HepG2 (cell line): ENCODE results near the gene ECD. TPM values are rescaled to one million over a fixed set of nuclear protein-coding genes. Genes with fewer than 3 reads are reported as not detected.

Source experiments
- GABPB1 ChIP-seq: IDR thresholded peaks from 2 replicates; pipeline ENCODE4 v1.6.1; 2016; ENCODE audit warnings: mild to moderate bottlenecking, missing genetic modification reagents, moderate library complexity, missing compliant biosample characterization
- GTF2F1 ChIP-seq: fragments of 150-350 bp; IDR thresholded peaks from 2 replicates; pipeline ENCODE4 v1.6.1; 2014; ENCODE audit warnings: low read length
- HNF4G ChIP-seq, 2 experiments: sonication (generic) in 1 of 2; formaldehyde crosslinking in 1 of 2; IDR thresholded peaks; 2 replicates each; pipeline versions ENCODE4 v1.4.0 to v1.6.1; 2011 to 2020; ENCODE audit warnings: borderline replicate concordance in 2 of 2, low read depth in 2 of 2, mild to moderate bottlenecking in 2 of 2, low read length in 1 of 2, missing genetic modification reagents in 1 of 2, moderate library complexity in 1 of 2
- KDM2A ChIP-seq: sonication (generic); formaldehyde crosslinking; IDR thresholded peaks from 2 replicates; pipeline ENCODE4 v1.4.0; 2020; ENCODE audit warnings: low read depth, missing genetic modification reagents, borderline replicate concordance
- PHF21A ChIP-seq: sonication (generic); formaldehyde crosslinking; IDR thresholded peaks from 2 replicates; pipeline ENCODE4 v1.5.0; 2020; ENCODE audit warnings: mild to moderate bottlenecking, missing genetic modification reagents
- RBAK ChIP-seq: sonication (generic); formaldehyde crosslinking; IDR thresholded peaks from 2 replicates; pipeline ENCODE4 v1.5.1; 2020; ENCODE audit warnings: mild to moderate bottlenecking, missing genetic modification reagents
- XRCC5 ChIP-seq: fragments of 200-400 bp; formaldehyde crosslinking; optimal IDR thresholded peaks from 2 replicates; pipeline ENCODE3; 2017; ENCODE audit warnings: mild to moderate bottlenecking, low read length
- ZNF20 ChIP-seq: sonication (generic); formaldehyde crosslinking; IDR thresholded peaks from 2 replicates; pipeline ENCODE4 v1.4.0; 2020; ENCODE audit warnings: mild to moderate bottlenecking, moderate library complexity, missing genetic modification reagents
- ZNF616 ChIP-seq: sonication (generic); formaldehyde crosslinking; IDR thresholded peaks from 2 replicates; pipeline ENCODE4 v1.5.0; 2020; ENCODE audit warnings: low read depth, mild to moderate bottlenecking, missing genetic modification reagents
- ZNF749 ChIP-seq: sonication (generic); formaldehyde crosslinking; IDR thresholded peaks from 2 replicates; pipeline ENCODE4 v1.8.0; 2022; ENCODE audit warnings: mild to moderate bottlenecking, missing genetic modification reagents, moderate library complexity, borderline replicate concordance
- polyA plus RNA-seq, 8 experiments: library from polyadenylated mRNA; depleted of rRNA in 3 of 8; stranded (reverse) in 7 of 8; unstranded in 1 of 8; fragments of >200 nt; fragmentation: Illumina TruSeq in 4 of 8; extraction: Trizol in 4 of 8; gene quantifications; 2 replicates each; pipeline versions ENCODE4 v1.2.1 to v1.2.3, GENCODE V29; 2011 to 2016; ENCODE audit warnings: low read depth in 4 of 8, missing spikeins in 1 of 8, mixed read lengths in 1 of 8; ENCODE audit not compliant: insufficient read depth in 1 of 8
- total RNA-seq, 5 experiments: library from RNA; depleted of rRNA; stranded (reverse); fragments of >200 nt; fragmentation: Illumina TruSeq; extraction: Trizol; gene quantifications; 2 replicates each; pipeline ENCODE4 v1.2.3, GENCODE V29; 2016; ENCODE audit warnings: low read depth in 1 of 5
- TF ChIP-seq, protein P1 (sequence below): sonication (generic); formaldehyde crosslinking; IDR thresholded peaks from 2 replicates; pipeline ENCODE4 v1.5.0; 2020; ENCODE audit warnings: missing genetic modification reagents
- TF ChIP-seq, protein P2 (sequence below): sonication (generic); formaldehyde crosslinking; IDR thresholded peaks from 2 replicates; pipeline ENCODE4 v1.4.0; 2020; ENCODE audit warnings: mild to moderate bottlenecking, missing genetic modification reagents, borderline replicate concordance
- TF ChIP-seq, protein P3 (sequence below): sonication (generic); formaldehyde crosslinking; IDR thresholded peaks from 2 replicates; pipeline ENCODE4 v1.4.0; 2020; ENCODE audit warnings: mild to moderate bottlenecking, missing genetic modification reagents
- TF ChIP-seq, protein P4 (sequence below): IDR thresholded peaks from 2 replicates; pipeline ENCODE4 v1.6.1; 2016; ENCODE audit warnings: mild to moderate bottlenecking
- TF ChIP-seq, protein P5 (sequence below): fragments of 450-650 bp; IDR thresholded peaks from 2 replicates; pipeline ENCODE4 v1.6.1; 2017

Gene ECD
- total and polyA plus RNA-seq, 2 of the 13 experiments (the other 11 are each of a cell fraction or from before 2014, with no cell fraction given), result 21.5 to 27.6 TPM

DNA sequence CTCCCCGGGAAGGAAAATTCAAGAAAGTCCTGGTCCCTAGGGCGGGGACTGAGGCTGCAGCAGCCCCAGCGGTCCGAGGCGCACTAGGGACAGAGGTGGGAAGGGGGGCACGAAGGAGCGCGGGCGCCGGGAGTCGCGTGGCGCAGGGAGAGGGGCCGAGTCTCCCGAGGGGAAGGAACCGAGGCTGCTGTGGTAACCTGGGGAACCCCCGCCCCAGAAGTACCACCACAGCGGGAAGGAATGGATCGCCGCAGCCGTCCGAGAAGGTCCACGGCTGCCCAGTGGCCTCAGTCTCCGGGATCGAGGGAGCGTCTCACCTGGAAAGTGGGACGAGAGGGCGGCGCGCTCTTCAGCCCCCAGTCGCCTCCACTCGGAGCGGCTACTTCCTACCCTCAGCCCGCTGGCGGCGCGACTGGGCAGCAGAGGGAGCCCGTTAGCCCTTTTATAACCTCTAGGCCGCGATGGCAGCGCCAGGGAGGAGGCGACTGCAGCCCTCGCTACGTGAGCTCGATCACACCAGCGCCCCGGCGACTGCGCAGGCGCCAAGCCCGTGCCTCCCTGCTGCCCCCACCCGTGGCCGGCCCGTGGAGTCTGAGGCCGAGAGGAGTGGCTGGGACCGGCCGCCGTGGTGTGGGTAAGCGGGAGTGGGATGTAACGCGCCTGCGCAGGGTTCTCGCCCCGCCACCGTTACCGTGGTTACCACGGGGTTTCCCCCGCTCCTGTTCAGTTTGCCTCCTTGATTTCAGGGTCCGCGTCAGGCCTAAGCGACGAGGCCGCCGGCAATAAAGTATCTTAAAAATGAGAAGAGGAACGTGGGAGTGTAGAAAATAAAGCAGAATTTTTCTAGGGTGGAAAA is 71.1 kb downstream of the ECD start, which contains the start of gene P4HA1 (continued):
- TF ChIP-seq, protein P1, sequence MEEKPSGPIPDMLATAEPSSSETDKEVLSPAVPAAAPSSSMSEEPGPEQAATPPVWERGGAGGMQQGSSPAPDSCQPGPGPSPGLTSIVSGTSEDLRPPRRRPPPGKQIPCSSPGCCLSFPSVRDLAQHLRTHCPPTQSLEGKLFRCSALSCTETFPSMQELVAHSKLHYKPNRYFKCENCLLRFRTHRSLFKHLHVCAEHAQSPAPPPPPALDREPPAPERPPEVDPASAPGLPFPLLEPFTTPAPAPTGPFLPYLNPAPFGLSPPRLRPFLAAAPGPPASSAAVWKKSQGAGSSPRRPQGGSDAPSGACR (CRISPR knock-in tag), result peak; percentile 24
- TF ChIP-seq, protein P2, sequence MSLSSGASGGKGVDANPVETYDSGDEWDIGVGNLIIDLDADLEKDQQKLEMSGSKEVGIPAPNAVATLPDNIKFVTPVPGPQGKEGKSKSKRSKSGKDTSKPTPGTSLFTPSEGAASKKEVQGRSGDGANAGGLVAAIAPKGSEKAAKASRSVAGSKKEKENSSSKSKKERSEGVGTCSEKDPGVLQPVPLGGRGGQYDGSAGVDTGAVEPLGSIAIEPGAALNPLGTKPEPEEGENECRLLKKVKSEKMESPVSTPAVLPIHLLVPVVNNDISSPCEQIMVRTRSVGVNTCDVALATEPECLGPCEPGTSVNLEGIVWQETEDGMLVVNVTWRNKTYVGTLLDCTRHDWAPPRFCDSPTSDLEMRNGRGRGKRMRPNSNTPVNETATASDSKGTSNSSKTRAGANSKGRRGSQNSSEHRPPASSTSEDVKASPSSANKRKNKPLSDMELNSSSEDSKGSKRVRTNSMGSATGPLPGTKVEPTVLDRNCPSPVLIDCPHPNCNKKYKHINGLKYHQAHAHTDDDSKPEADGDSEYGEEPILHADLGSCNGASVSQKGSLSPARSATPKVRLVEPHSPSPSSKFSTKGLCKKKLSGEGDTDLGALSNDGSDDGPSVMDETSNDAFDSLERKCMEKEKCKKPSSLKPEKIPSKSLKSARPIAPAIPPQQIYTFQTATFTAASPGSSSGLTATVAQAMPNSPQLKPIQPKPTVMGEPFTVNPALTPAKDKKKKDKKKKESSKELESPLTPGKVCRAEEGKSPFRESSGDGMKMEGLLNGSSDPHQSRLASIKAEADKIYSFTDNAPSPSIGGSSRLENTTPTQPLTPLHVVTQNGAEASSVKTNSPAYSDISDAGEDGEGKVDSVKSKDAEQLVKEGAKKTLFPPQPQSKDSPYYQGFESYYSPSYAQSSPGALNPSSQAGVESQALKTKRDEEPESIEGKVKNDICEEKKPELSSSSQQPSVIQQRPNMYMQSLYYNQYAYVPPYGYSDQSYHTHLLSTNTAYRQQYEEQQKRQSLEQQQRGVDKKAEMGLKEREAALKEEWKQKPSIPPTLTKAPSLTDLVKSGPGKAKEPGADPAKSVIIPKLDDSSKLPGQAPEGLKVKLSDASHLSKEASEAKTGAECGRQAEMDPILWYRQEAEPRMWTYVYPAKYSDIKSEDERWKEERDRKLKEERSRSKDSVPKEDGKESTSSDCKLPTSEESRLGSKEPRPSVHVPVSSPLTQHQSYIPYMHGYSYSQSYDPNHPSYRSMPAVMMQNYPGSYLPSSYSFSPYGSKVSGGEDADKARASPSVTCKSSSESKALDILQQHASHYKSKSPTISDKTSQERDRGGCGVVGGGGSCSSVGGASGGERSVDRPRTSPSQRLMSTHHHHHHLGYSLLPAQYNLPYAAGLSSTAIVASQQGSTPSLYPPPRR (CRISPR knock-in tag), result peak; percentile 63; the same call in 1 of the 2 replicates
- peak; percentile 76 for TF ChIP-seq GABPB1 (CRISPR knock-in tag)
- peak; percentile 95 for TF ChIP-seq GTF2F1
- TF ChIP-seq PHF21A, result peak; percentile 92
- TF ChIP-seq ZNF20 (CRISPR knock-in tag), result 0 out of 2 replicates have a peak, but pooled peaks have one; percentile 52
- no peak for TF ChIP-seq ZNF616 (CRISPR knock-in tag)
- TF ChIP-seq, protein P3, sequence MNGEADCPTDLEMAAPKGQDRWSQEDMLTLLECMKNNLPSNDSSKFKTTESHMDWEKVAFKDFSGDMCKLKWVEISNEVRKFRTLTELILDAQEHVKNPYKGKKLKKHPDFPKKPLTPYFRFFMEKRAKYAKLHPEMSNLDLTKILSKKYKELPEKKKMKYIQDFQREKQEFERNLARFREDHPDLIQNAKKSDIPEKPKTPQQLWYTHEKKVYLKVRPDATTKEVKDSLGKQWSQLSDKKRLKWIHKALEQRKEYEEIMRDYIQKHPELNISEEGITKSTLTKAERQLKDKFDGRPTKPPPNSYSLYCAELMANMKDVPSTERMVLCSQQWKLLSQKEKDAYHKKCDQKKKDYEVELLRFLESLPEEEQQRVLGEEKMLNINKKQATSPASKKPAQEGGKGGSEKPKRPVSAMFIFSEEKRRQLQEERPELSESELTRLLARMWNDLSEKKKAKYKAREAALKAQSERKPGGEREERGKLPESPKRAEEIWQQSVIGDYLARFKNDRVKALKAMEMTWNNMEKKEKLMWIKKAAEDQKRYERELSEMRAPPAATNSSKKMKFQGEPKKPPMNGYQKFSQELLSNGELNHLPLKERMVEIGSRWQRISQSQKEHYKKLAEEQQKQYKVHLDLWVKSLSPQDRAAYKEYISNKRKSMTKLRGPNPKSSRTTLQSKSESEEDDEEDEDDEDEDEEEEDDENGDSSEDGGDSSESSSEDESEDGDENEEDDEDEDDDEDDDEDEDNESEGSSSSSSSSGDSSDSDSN (CRISPR knock-in tag), result peak; percentile 94
- peak; percentile 99 for TF ChIP-seq KDM2A
- TF ChIP-seq ZNF749 (CRISPR knock-in tag), result peak; percentile 77; the same call in 1 of the 2 replicates
- TF ChIP-seq, protein P4, sequence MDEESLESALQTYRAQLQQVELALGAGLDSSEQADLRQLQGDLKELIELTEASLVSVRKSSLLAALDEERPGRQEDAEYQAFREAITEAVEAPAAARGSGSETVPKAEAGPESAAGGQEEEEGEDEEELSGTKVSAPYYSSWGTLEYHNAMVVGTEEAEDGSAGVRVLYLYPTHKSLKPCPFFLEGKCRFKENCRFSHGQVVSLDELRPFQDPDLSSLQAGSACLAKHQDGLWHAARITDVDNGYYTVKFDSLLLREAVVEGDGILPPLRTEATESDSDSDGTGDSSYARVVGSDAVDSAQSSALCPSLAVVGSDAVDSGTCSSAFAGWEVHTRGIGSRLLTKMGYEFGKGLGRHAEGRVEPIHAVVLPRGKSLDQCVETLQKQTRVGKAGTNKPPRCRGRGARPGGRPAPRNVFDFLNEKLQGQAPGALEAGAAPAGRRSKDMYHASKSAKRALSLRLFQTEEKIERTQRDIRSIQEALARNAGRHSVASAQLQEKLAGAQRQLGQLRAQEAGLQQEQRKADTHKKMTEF (CRISPR knock-in tag), result peak; percentile 94
- TF ChIP-seq, protein P5, sequence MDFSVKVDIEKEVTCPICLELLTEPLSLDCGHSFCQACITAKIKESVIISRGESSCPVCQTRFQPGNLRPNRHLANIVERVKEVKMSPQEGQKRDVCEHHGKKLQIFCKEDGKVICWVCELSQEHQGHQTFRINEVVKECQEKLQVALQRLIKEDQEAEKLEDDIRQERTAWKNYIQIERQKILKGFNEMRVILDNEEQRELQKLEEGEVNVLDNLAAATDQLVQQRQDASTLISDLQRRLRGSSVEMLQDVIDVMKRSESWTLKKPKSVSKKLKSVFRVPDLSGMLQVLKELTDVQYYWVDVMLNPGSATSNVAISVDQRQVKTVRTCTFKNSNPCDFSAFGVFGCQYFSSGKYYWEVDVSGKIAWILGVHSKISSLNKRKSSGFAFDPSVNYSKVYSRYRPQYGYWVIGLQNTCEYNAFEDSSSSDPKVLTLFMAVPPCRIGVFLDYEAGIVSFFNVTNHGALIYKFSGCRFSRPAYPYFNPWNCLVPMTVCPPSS, result no peak
- TF ChIP-seq RBAK (CRISPR knock-in tag), result no peak
- TF ChIP-seq XRCC5, result peak; percentile 11
- no peak for TF ChIP-seq HNF4G (IDR thresholded peaks at IDR 0.05; ENCODE audit: borderline replicate concordance, low read depth, low read length)
- TF ChIP-seq HNF4G (CRISPR knock-in tag; IDR thresholded peaks at IDR 0.05; ENCODE audit: borderline replicate concordance, low read depth), result 0 out of 2 replicates have a peak, but pooled peaks have one; percentile 63
